HepG2 (cell line): ENCODE results near the gene CLRN2.

ENCODE experiments used
- KLF16 ChIP-seq, 2 experiments: sonication (generic) in 1 of 2; formaldehyde crosslinking in 1 of 2; IDR thresholded peaks; 2 replicates each; pipeline versions ENCODE4 v1.6.1 to v1.8.0; 2016 to 2023; ENCODE audit warnings: missing genetic modification reagents in 2 of 2, missing compliant biosample characterization in 1 of 2
- MXI1 ChIP-seq: IDR thresholded peaks from 3 replicates; pipeline ENCODE4 v1.6.1; 2012; ENCODE audit warnings: low read depth, low read length, inconsistent platforms, borderline replicate concordance
- NR3C1 ChIP-seq: sonication (generic); formaldehyde crosslinking; IDR thresholded peaks from 2 replicates; pipeline ENCODE4 v1.4.0; 2020; ENCODE audit warnings: missing genetic modification reagents
- POLR2A ChIP-seq, 2 experiments: IDR thresholded peaks; 2 replicates each; pipeline ENCODE4 v1.6.1; 2011; ENCODE audit warnings: low read depth in 2 of 2, low read length in 2 of 2, mild to moderate bottlenecking in 1 of 2, moderate library complexity in 1 of 2; ENCODE audit not compliant: insufficient read depth in 1 of 2
- TP53 ChIP-seq: sonication (generic); formaldehyde crosslinking; conservative IDR thresholded peaks from 2 replicates; pipeline ENCODE4 v1.4.0; 2020; ENCODE audit warnings: missing genetic modification reagents
- ZNF274 ChIP-seq: sonication (generic); formaldehyde crosslinking; IDR thresholded peaks from 2 replicates; pipeline ENCODE4 v1.5.1; 2020; ENCODE audit warnings: mild to moderate bottlenecking, missing genetic modification reagents

DNA sequence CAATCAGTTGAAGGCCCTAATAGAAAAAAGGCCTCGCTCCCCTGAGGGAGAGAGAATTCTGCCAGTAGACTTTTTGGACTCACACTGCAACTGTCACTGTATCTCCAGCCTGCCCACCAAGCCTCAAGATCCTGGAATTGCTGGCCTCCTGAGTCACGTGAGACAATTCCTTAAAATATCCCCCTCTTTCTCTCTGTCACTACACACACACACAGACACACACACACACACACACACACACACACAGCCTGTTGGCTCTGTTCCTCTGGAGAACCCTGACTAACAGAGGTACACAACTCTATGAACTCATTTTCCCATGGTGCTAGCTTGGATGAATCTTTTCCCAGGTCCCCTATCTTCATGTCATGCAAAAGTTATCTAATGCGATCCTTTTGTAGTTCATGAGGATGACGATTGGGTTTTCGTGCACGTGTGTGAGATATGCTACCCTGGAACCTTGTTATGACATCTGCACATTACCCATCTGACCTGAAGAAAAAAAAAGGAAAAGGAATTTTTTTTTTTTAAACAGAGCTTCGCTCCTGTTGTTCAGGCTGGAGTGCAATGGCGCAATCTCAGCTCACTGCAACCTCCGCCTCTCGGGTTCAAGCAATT, 13.7 kb downstream of the CLRN2 start:
- TF ChIP-seq KLF16 (CRISPR knock-in tag; IDR thresholded peaks at IDR 0.05) = no peak
- no peak for TF ChIP-seq MXI1
- TF ChIP-seq POLR2A (IDR thresholded peaks at IDR 0.05; ENCODE audit: insufficient read depth in 1 of 2, low read depth in 2 of 2, low read length in 2 of 2) = no peak
- TF ChIP-seq TP53 = no peak
- TF ChIP-seq ZNF274 (CRISPR knock-in tag) = no peak
- no peak for TF ChIP-seq NR3C1
